Keratinocyte (primary cell): ENCODE measurements around the gene RIC3. TPM values are rescaled to one million over a fixed set of nuclear protein-coding genes. Genes with fewer than 3 reads are reported as not detected.

Experiments
- DNase-seq: peaks from one replicate; pipeline ENCODE4 v3.0.0-alpha.2; 2011; ENCODE audit warnings: low read depth, missing footprints, low spot score
- FAIRE-seq: peaks from 2 replicates; lab custom pipeline; 2011; peaks lifted over from hg19 to GRCh38; lab: Jason Lieb, UNC
- H2AFZ ChIP-seq: 2 replicates; pipeline ENCODE4 v1.6.0; 2012; ENCODE audit warnings: low read length, control low read depth, inconsistent platforms; ENCODE audit not compliant: control insufficient read depth
- H3K27ac ChIP-seq: 2 replicates; pipeline ENCODE4 v1.5.1; 2011; ENCODE audit warnings: low read length; ENCODE audit not compliant: control insufficient read depth, insufficient read depth
- H3K27me3 ChIP-seq: 3 replicates; pipeline ENCODE4 v1.6.0; 2011; ENCODE audit warnings: low read length; ENCODE audit not compliant: control insufficient read depth, insufficient read depth; ENCODE audit errors: extremely low read depth
- H3K36me3 ChIP-seq, 2 experiments: 2 replicates in 1 of 2; 3 replicates in 1 of 2; pipeline ENCODE4 v1.5.1; 2011; ENCODE audit warnings: low read length in 2 of 2, mild to moderate bottlenecking in 1 of 2; ENCODE audit not compliant: control insufficient read depth in 2 of 2, insufficient read depth in 2 of 2; ENCODE audit errors: extremely low read depth in 1 of 2
- H3K4me1 ChIP-seq: 3 replicates; pipeline ENCODE4 v1.5.1; 2011; ENCODE audit warnings: low read length; ENCODE audit not compliant: control insufficient read depth, insufficient read depth; ENCODE audit errors: extremely low read depth
- H3K4me2 ChIP-seq: 3 replicates; pipeline ENCODE4 v1.6.0; 2011; ENCODE audit warnings: low read depth, low read length; ENCODE audit not compliant: control insufficient read depth, insufficient read depth; ENCODE audit errors: extremely low read depth
- H3K4me3 ChIP-seq, 3 experiments: fragments of 200-600 bp in 1 of 3; sonication (generic) in 1 of 3; 2 replicates in 2 of 3; 3 replicates in 1 of 3; pipeline ENCODE4 v1.5.1; 2011 to 2016; ENCODE audit warnings: low read length in 3 of 3, mild to moderate bottlenecking in 3 of 3, control low read depth in 2 of 3, inconsistent platforms in 1 of 3, low read depth in 1 of 3, mixed read lengths in 1 of 3, mixed run types in 1 of 3, moderate library complexity in 1 of 3; ENCODE audit not compliant: control insufficient read depth in 2 of 3, insufficient read depth in 2 of 3; ENCODE audit errors: extremely low read depth in 1 of 3
- H3K79me2 ChIP-seq: 2 replicates; pipeline ENCODE4 v1.6.0; 2012; ENCODE audit warnings: low read length; ENCODE audit not compliant: control insufficient read depth, insufficient read depth
- H3K9ac ChIP-seq: 3 replicates; pipeline ENCODE4 v1.6.0; 2011; ENCODE audit warnings: low read length; ENCODE audit not compliant: control insufficient read depth, insufficient read depth; ENCODE audit errors: extremely low read depth
- H3K9me1 ChIP-seq: 3 replicates; pipeline ENCODE4 v1.6.0; 2011; ENCODE audit warnings: low read length; ENCODE audit not compliant: control insufficient read depth, insufficient read depth; ENCODE audit errors: extremely low read depth
- H3K9me3 ChIP-seq: 2 replicates; pipeline ENCODE4 v1.5.1; 2012; ENCODE audit warnings: low read depth, low read length; ENCODE audit not compliant: control insufficient read depth
- H4K20me1 ChIP-seq: 3 replicates; pipeline ENCODE4 v1.6.0; 2011; ENCODE audit warnings: low read length; ENCODE audit not compliant: control insufficient read depth, insufficient read depth; ENCODE audit errors: extremely low read depth
- EZH2 ChIP-seq: IDR thresholded peaks from one replicate; pipeline ENCODE4 v1.6.1; 2012; ENCODE audit warnings: inconsistent platforms, mild to moderate bottlenecking, low read length, moderate library complexity
- dilution Hi-C: fragments of 300-500 bp; cut with MboI; formaldehyde crosslinking; loops from one replicate; pipeline ENCODE4 v1.7.0; 2020; ENCODE audit warnings: low sequenced_read_pairs; ENCODE audit not compliant: extremely low pct_ligation_motif_present
- polyA plus RNA-seq, 5 experiments: library from polyadenylated mRNA; depleted of rRNA in 3 of 5; stranded (reverse) in 3 of 5; stranded (forward) in 1 of 5; unstranded in 1 of 5; fragments of >200 nt; gene quantifications; 1 replicate in 1 of 5; 2 replicates in 3 of 5; 3 replicates in 1 of 5; pipeline versions ENCODE4 v1.2.1 to v1.2.3, GENCODE V29; 2011 to 2012; ENCODE audit warnings: missing spikeins in 2 of 5, low read depth in 1 of 5, low replicate concordance in 1 of 5
- TF ChIP-seq, protein P1 (sequence below), 3 experiments: IDR thresholded peaks in 1 of 3; conservative IDR thresholded peaks in 1 of 3; optimal IDR thresholded peaks in 1 of 3; 2 replicates in 2 of 3; 3 replicates in 1 of 3; pipeline versions ENCODE3 to v1.5.1; 2011; ENCODE audit warnings: low read length in 3 of 3, mild to moderate bottlenecking in 3 of 3, moderate library complexity in 2 of 3, control low read depth in 1 of 3, inconsistent platforms in 1 of 3; ENCODE audit not compliant: insufficient read depth in 2 of 3; ENCODE audit errors: extremely low read depth in 1 of 3

RIC3 gene
- polyA plus RNA-seq, 1 donor (not counting 4 experiments of a cell fraction or from before 2014, with no cell fraction given) = 2.5 TPM

DNA sequence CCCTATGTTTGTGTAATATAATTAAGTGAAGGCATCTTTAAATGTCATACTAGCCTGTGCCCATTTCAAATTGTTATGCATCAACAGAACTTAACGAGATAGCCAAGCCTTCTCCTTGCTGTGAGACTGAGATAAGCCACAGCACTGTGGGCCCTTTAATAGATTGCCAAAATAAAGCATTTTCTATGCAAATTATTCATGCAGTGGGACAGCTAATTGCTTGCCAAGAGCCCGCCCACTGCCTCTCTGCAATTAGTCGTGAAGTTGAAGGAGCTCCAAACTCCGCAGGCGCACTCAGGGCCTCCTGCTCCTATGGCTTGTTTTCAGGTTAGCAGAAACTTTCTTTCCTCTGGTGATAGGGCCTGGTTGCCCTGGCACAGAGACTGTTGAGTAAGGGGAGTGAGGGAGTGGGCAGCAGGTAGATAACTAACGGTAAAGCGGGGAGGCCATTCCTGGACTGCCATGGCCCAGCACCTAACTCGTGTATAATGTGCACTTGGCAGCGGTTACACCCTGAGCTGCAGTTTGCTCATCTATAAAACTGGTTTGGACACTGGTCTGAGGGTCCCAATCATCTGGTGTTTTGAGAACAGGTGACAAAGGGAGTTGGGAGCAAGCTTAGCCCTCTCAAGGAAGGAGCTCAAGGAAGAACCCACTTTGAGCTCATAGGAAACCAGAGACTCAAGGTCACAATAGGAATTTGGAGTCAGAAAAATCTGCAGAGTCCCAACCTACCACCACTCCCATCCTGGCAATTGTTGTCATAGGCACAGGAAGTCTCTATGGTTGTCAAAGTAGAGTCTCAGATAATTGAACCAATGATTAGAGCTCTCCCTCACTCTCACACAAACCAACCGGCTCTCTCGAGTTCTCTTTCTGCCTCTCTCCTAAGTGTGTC is 33.9 kb upstream of the RIC3 start:
- Histone ChIP-seq H3K4me2 (no peak overlapping the region), H3K79me2 (no peaks in the 10 kb centered on the region), H4K20me1 (no peaks in the 10 kb centered on the region), H3K4me3 (no peak overlapping the region), H3K9me1 (no peaks in the 10 kb centered on the region), H3K9ac (no peak overlapping the region), H3K9me3 (no peaks in the 10 kb centered on the region), H2AFZ (no peak overlapping the region), H3K27ac (no peak overlapping the region), H3K27me3 (peaks cover 4% of the 10 kb centered on the region), H3K36me3 (no peaks in the 10 kb centered on the region), H3K4me1 (no peaks in the 10 kb centered on the region)
- no peak for FAIRE-seq
- dilution Hi-C loops = loop anchor here (25.0 kb wide), 1 partner anchor 360 kb away; no protein-coding TSS in a partner anchor
- DNase-seq = no peak
- TF ChIP-seq, protein P1, sequence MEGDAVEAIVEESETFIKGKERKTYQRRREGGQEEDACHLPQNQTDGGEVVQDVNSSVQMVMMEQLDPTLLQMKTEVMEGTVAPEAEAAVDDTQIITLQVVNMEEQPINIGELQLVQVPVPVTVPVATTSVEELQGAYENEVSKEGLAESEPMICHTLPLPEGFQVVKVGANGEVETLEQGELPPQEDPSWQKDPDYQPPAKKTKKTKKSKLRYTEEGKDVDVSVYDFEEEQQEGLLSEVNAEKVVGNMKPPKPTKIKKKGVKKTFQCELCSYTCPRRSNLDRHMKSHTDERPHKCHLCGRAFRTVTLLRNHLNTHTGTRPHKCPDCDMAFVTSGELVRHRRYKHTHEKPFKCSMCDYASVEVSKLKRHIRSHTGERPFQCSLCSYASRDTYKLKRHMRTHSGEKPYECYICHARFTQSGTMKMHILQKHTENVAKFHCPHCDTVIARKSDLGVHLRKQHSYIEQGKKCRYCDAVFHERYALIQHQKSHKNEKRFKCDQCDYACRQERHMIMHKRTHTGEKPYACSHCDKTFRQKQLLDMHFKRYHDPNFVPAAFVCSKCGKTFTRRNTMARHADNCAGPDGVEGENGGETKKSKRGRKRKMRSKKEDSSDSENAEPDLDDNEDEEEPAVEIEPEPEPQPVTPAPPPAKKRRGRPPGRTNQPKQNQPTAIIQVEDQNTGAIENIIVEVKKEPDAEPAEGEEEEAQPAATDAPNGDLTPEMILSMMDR (optimal IDR thresholded peaks at IDR 0.05 in 1 of 3, IDR thresholded peaks at IDR 0.05 in 1 of 3, conservative IDR thresholded peaks at IDR 0.05 in 1 of 3; ENCODE audit: extremely low read depth in 1 of 3, insufficient read depth in 2 of 3, low read length in 3 of 3) = no peak
- TF ChIP-seq EZH2 = no peak

DNA sequence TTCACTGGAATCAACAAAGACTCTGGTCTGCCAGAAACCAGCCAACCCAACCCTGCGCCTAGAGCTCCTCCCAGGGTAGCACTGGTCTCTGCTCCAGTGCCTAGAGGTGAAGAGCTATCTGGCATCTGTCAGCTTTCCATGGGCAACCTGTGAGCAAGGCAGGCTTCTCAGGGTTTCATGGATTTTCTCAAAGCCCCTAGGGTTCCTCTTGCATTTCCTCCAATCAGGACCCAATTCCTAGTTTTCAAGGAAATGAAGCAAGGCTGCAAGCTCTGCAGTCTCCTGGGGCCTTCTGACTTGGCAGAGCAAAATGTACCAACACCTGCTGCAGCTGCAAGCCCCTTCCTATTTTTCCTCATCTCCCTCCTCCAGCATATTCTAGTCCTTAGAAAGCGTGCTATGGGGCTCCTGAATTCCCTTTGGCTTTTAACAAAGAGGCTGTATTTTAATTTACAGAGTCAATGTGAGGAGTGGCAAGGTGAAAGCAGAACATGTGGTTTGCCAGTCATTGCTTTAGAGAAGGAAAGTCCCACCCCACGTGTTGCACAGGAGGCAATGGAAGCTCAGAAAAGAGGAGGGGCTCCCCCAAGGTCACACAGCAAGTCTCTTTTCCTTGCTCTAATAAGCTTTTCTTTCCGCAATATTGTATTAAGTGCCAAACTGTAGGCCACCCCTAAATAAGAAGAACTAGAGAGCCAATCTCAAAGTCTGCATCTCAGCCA is 33.0 kb upstream of the RIC3 start:
- Histone ChIP-seq H3K4me1 (no peaks in the 10 kb centered on the region), H3K27me3 (no peaks in the 10 kb centered on the region), H4K20me1 (no peaks in the 10 kb centered on the region), H2AFZ (no peak overlapping the region), H3K9me1 (no peaks in the 10 kb centered on the region), H3K9me3 (no peaks in the 10 kb centered on the region), H3K4me3 (no peak overlapping the region), H3K36me3 (no peaks in the 10 kb centered on the region), H3K9ac (no peak overlapping the region), H3K79me2 (no peaks in the 10 kb centered on the region), H3K4me2 (no peak overlapping the region), H3K27ac (no peak overlapping the region)
- dilution Hi-C loops = loop anchor here (25.0 kb wide), 1 partner anchor 360 kb away; no protein-coding TSS in a partner anchor
- DNase-seq (no peak), FAIRE-seq (no peak)
- TF ChIP-seq, protein P1 (optimal IDR thresholded peaks at IDR 0.05 in 1 of 3, IDR thresholded peaks at IDR 0.05 in 1 of 3, conservative IDR thresholded peaks at IDR 0.05 in 1 of 3; ENCODE audit: extremely low read depth in 1 of 3, insufficient read depth in 2 of 3, low read length in 3 of 3) = no peak
- TF ChIP-seq EZH2 = no peak
